Fibroblast of skin of scalp (primary cell): ENCODE measurements around the gene CEP57.
"Not testable (repeated sequence)": the region's sequence is repeated elsewhere in the genome, so short reads cannot be mapped to it uniquely, and the experiment has no call there.

Experiments
- DNase-seq: peaks from one replicate; pipeline ENCODE4 v3.0.0-alpha.2; 2013

CEP57 gene

GRCh38 chr11:95863486-95864140 is 73.3 kb downstream of the CEP57 start:
- DNase-seq = peak; percentile 85

- no peak for DNase-seq
Observed at GRCh38 chr11:95867105-95867504, 76.8 kb downstream of the CEP57 start.

- not testable (repeated sequence) for DNase-seq
Observed at GRCh38 chr11:95870877-95871276, 80.6 kb downstream of the CEP57 start.

GRCh38 chr11:95877291-95877690 is 87.0 kb downstream of the CEP57 start:
- DNase-seq = peak; percentile 99
